HepG2 (cell line): ENCODE results near the gene JUND. TPM values are rescaled to one million over a fixed set of nuclear protein-coding genes. Genes with fewer than 3 reads are reported as not detected.

ENCODE experiments used
- CBFB ChIP-seq: sonication (generic); formaldehyde crosslinking; IDR thresholded peaks from 2 replicates; pipeline ENCODE4 v1.4.0; 2020; ENCODE audit warnings: missing genetic modification reagents
- HNF4A ChIP-seq: sonication (generic); formaldehyde crosslinking; IDR thresholded peaks from 2 replicates; pipeline ENCODE4 v1.4.0; 2020; ENCODE audit warnings: missing genetic modification reagents
- MED1 ChIP-seq: sonication (generic); formaldehyde crosslinking; IDR thresholded peaks from 2 replicates; pipeline ENCODE4 v1.4.0; 2020; ENCODE audit warnings: missing genetic modification reagents
- MEF2D ChIP-seq: sonication (generic); formaldehyde crosslinking; IDR thresholded peaks from 2 replicates; pipeline ENCODE4 v1.5.1; 2020; ENCODE audit warnings: mild to moderate bottlenecking, missing genetic modification reagents
- ZNF260 ChIP-seq: sonication (generic); formaldehyde crosslinking; IDR thresholded peaks from 2 replicates; pipeline ENCODE4 v1.4.0; 2020; ENCODE audit warnings: missing genetic modification reagents, low read depth, mild to moderate bottlenecking, borderline replicate concordance
- ZNF263 ChIP-seq: sonication (generic); formaldehyde crosslinking; IDR thresholded peaks from 2 replicates; pipeline ENCODE4 v1.4.0; 2020; ENCODE audit warnings: missing genetic modification reagents
- ZNF326 ChIP-seq: sonication (generic); formaldehyde crosslinking; IDR thresholded peaks from 2 replicates; pipeline ENCODE4 v1.4.0; 2020; ENCODE audit warnings: missing genetic modification reagents, borderline replicate concordance
- ZNF343 ChIP-seq: sonication (generic); formaldehyde crosslinking; IDR thresholded peaks from 2 replicates; pipeline ENCODE4 v1.4.0; 2020; ENCODE audit warnings: mild to moderate bottlenecking, missing genetic modification reagents
- ZNF431 ChIP-seq: sonication (generic); formaldehyde crosslinking; IDR thresholded peaks from 2 replicates; pipeline ENCODE4 v1.9.0; 2022; ENCODE audit warnings: missing genetic modification reagents, low read depth, mild to moderate bottlenecking, borderline replicate concordance
- ZNF816 ChIP-seq: sonication (generic); formaldehyde crosslinking; IDR thresholded peaks from 2 replicates; pipeline ENCODE4 v1.8.0; 2022; ENCODE audit warnings: missing genetic modification reagents, mild to moderate bottlenecking, borderline replicate concordance
- polyA plus RNA-seq, 8 experiments: library from polyadenylated mRNA; depleted of rRNA in 3 of 8; stranded (reverse) in 7 of 8; unstranded in 1 of 8; fragments of >200 nt; fragmentation: Illumina TruSeq in 4 of 8; extraction: Trizol in 4 of 8; gene quantifications; 2 replicates each; pipeline versions ENCODE4 v1.2.1 to v1.2.3, GENCODE V29; 2011 to 2016; ENCODE audit warnings: low read depth in 4 of 8, missing spikeins in 1 of 8, mixed read lengths in 1 of 8; ENCODE audit not compliant: insufficient read depth in 1 of 8
- total RNA-seq, 5 experiments: library from RNA; depleted of rRNA; stranded (reverse); fragments of >200 nt; fragmentation: Illumina TruSeq; extraction: Trizol; gene quantifications; 2 replicates each; pipeline ENCODE4 v1.2.3, GENCODE V29; 2016; ENCODE audit warnings: low read depth in 1 of 5
- TF ChIP-seq, protein P1 (sequence below): sonication (generic); formaldehyde crosslinking; IDR thresholded peaks from 2 replicates; pipeline ENCODE4 v1.5.1; 2020; ENCODE audit warnings: mild to moderate bottlenecking, missing genetic modification reagents, moderate library complexity
- TF ChIP-seq, protein P2 (sequence below), 2 experiments: sonication (generic) in 1 of 2; formaldehyde crosslinking in 1 of 2; IDR thresholded peaks; 2 replicates each; pipeline versions ENCODE4 v1.6.1 to v1.9.0; 2014 to 2022; ENCODE audit warnings: antibody characterized with exemption in 1 of 2, borderline replicate concordance in 1 of 2, inconsistent platforms in 1 of 2, low read depth in 1 of 2, missing genetic modification reagents in 1 of 2

JUND gene
- total and polyA plus RNA-seq, 2 of the 13 experiments (the other 11 are each of a cell fraction or from before 2014, with no cell fraction given), result 41.2 to 59.8 TPM

DNA sequence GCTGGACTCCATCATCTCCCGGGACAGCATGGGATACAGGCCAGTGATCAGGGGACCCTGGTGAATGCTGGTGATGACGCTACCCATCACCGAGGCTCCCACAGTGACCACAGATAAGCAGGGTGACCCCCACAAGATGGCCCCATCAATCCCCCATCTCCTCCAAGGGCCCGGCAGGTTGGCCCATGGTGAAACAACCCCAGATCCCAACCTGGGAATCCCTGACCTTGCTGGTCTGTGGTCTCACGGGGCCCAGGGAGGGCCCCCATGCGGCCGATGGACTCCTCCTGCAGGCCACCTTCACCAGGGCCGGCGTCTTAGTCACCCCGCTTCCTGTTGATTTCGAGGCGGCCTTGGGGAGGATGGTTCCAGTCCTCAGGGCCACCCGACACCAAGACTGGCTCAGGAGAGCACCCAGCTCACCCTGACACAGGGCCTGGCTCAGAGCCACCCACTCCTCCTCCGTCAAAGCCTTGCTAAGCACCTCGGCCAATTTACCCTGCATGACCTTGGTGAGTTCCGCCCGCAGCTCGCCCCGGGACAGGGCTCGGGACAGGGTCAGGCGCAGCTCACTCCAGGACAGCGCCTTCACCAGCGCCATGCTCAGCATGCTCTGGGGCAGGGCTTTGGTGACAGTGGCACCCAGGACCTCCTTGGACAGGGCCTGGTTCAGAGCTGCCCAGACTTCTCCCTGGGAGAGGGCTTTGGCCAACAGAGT, 17.1 kb downstream of the JUND start (continued):
- TF ChIP-seq ZNF326 (CRISPR knock-in tag), result no peak
- no peak for TF ChIP-seq MEF2D (CRISPR knock-in tag)
- TF ChIP-seq, protein P1, sequence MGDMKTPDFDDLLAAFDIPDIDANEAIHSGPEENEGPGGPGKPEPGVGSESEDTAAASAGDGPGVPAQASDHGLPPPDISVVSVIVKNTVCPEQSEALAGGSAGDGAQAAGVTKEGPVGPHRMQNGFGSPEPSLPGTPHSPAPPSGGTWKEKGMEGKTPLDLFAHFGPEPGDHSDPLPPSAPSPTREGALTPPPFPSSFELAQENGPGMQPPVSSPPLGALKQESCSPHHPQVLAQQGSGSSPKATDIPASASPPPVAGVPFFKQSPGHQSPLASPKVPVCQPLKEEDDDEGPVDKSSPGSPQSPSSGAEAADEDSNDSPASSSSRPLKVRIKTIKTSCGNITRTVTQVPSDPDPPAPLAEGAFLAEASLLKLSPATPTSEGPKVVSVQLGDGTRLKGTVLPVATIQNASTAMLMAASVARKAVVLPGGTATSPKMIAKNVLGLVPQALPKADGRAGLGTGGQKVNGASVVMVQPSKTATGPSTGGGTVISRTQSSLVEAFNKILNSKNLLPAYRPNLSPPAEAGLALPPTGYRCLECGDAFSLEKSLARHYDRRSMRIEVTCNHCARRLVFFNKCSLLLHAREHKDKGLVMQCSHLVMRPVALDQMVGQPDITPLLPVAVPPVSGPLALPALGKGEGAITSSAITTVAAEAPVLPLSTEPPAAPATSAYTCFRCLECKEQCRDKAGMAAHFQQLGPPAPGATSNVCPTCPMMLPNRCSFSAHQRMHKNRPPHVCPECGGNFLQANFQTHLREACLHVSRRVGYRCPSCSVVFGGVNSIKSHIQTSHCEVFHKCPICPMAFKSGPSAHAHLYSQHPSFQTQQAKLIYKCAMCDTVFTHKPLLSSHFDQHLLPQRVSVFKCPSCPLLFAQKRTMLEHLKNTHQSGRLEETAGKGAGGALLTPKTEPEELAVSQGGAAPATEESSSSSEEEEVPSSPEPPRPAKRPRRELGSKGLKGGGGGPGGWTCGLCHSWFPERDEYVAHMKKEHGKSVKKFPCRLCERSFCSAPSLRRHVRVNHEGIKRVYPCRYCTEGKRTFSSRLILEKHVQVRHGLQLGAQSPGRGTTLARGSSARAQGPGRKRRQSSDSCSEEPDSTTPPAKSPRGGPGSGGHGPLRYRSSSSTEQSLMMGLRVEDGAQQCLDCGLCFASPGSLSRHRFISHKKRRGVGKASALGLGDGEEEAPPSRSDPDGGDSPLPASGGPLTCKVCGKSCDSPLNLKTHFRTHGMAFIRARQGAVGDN (CRISPR knock-in tag), result peak; percentile 54
- TF ChIP-seq, protein P2, sequence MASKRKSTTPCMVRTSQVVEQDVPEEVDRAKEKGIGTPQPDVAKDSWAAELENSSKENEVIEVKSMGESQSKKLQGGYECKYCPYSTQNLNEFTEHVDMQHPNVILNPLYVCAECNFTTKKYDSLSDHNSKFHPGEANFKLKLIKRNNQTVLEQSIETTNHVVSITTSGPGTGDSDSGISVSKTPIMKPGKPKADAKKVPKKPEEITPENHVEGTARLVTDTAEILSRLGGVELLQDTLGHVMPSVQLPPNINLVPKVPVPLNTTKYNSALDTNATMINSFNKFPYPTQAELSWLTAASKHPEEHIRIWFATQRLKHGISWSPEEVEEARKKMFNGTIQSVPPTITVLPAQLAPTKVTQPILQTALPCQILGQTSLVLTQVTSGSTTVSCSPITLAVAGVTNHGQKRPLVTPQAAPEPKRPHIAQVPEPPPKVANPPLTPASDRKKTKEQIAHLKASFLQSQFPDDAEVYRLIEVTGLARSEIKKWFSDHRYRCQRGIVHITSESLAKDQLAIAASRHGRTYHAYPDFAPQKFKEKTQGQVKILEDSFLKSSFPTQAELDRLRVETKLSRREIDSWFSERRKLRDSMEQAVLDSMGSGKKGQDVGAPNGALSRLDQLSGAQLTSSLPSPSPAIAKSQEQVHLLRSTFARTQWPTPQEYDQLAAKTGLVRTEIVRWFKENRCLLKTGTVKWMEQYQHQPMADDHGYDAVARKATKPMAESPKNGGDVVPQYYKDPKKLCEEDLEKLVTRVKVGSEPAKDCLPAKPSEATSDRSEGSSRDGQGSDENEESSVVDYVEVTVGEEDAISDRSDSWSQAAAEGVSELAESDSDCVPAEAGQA (IDR thresholded peaks at IDR 0.05; ENCODE audit: low read depth), result no peak
- TF ChIP-seq, protein P2 (CRISPR knock-in tag; IDR thresholded peaks at IDR 0.05; ENCODE audit: borderline replicate concordance), result no peak
- no peak for TF ChIP-seq ZNF816 (CRISPR knock-in tag)
- TF ChIP-seq ZNF260 (CRISPR knock-in tag), result no peak
- no peak for TF ChIP-seq CBFB (CRISPR knock-in tag)
- TF ChIP-seq ZNF431 (CRISPR knock-in tag), result no peak
- peak; percentile 25; the same call in 1 of the 2 replicates for TF ChIP-seq HNF4A
- TF ChIP-seq ZNF263 (CRISPR knock-in tag), result peak; percentile 47; the same call in 1 of the 2 replicates
- no peak for TF ChIP-seq ZNF343
- 0 out of 2 replicates have a peak, but pooled peaks have one; percentile 17 for TF ChIP-seq MED1 (CRISPR knock-in tag)
